K562 (cell line): ENCODE data around the gene FA2H. TPM values are rescaled to one million over a fixed set of nuclear protein-coding genes. Genes with fewer than 3 reads are reported as not detected.

ENCODE experiments used
- BRF2 ChIP-seq: IDR thresholded peaks from 3 replicates; pipeline ENCODE4 v1.6.1; 2011; ENCODE audit warnings: borderline replicate concordance, mild to moderate bottlenecking; ENCODE audit not compliant: insufficient read length, insufficient read depth
- CEBPB ChIP-seq: fragments of 450-650 bp; IDR thresholded peaks from 2 replicates; pipeline ENCODE4 v1.6.1; 2016; ENCODE audit warnings: missing genetic modification characterization, missing compliant biosample characterization
- CREB3L1 ChIP-seq: fragments of 450-650 bp; IDR thresholded peaks from 2 replicates; pipeline ENCODE4 v1.6.1; 2014; ENCODE audit warnings: low read depth, mild to moderate bottlenecking, moderate library complexity, borderline replicate concordance
- ETV6 ChIP-seq, 3 experiments: fragments of 150-350 bp in 1 of 3; sonication (generic) in 1 of 3; formaldehyde crosslinking in 1 of 3; IDR thresholded peaks; 2 replicates each; pipeline versions ENCODE4 v1.6.1 to v1.8.0; 2014 to 2022; ENCODE audit warnings: borderline replicate concordance in 2 of 3, low read depth in 2 of 3, antibody characterized with exemption in 1 of 3, low read length in 1 of 3, mild to moderate bottlenecking in 1 of 3, missing genetic modification reagents in 1 of 3
- GATAD2B ChIP-seq: fragments of 450-650 bp; IDR thresholded peaks from 2 replicates; pipeline ENCODE4 v1.6.1; 2017; ENCODE audit warnings: mild to moderate bottlenecking, borderline replicate concordance
- HDAC2 ChIP-seq: fragments of 450-650 bp; IDR thresholded peaks from 2 replicates; pipeline ENCODE4 v1.6.1; 2016; ENCODE audit warnings: mild to moderate bottlenecking
- MAFK ChIP-seq: IDR thresholded peaks from 2 replicates; pipeline ENCODE4 v1.6.1; 2011; ENCODE audit warnings: low read length, improper control_type of control experiment
- MYC ChIP-seq, 2 experiments: fragments of 250-450 bp in 1 of 2; sonication (Bioruptor Pico) in 1 of 2; IDR thresholded peaks; 2 replicates each; pipeline versions ENCODE4 v1.5.1 to v1.6.1; 2012 to 2021; ENCODE audit warnings: low read depth in 2 of 2, borderline replicate concordance in 1 of 2, improper control_type of control experiment in 1 of 2, low read length in 1 of 2, mild to moderate bottlenecking in 1 of 2, moderate library complexity in 1 of 2
- RFX7 ChIP-seq: fragments of 250-450 bp; sonication (Bioruptor Pico); IDR thresholded peaks from 2 replicates; pipeline ENCODE4 v1.5.1; 2021; ENCODE audit warnings: mild to moderate bottlenecking
- SETDB1 ChIP-seq: IDR thresholded peaks from one replicate; pipeline ENCODE4 v1.6.1; 2012; ENCODE audit warnings: low read length, control low read depth, inconsistent platforms
- SIN3A ChIP-seq, 2 experiments: fragments of 150-350 bp in 1 of 2; IDR thresholded peaks; 2 replicates each; pipeline ENCODE4 v1.6.1; 2011 to 2016; ENCODE audit warnings: borderline replicate concordance in 2 of 2, low read depth in 2 of 2, low read length in 2 of 2, mild to moderate bottlenecking in 2 of 2, moderate library complexity in 2 of 2; ENCODE audit not compliant: control insufficient read depth in 1 of 2
- SMARCA4 ChIP-seq: fragments of 450-650 bp; IDR thresholded peaks from 2 replicates; pipeline ENCODE4 v1.6.1; 2016
- THRAP3 ChIP-seq: fragments of 450-650 bp; IDR thresholded peaks from 2 replicates; pipeline ENCODE4 v1.6.1; 2016; ENCODE audit warnings: mild to moderate bottlenecking, inconsistent platforms, borderline replicate concordance
- TSHZ1 ChIP-seq: fragments of 250-450 bp; sonication (Bioruptor Pico); IDR thresholded peaks from 2 replicates; pipeline ENCODE4 v1.4.0; 2020; ENCODE audit warnings: mild to moderate bottlenecking, moderate library complexity
- polyA plus RNA-seq, 8 experiments: library from polyadenylated mRNA; depleted of rRNA in 4 of 8; stranded (reverse) in 5 of 8; unstranded in 3 of 8; fragments of >200 nt; fragmentation: Nextera tagmentation in 2 of 8; fragmentation: Illumina TruSeq in 1 of 8; extraction: Ambion mirVana in 2 of 8; extraction: Trizol in 1 of 8; gene quantifications; 2 replicates each; pipeline versions ENCODE4 v1.2.1 to v1.2.3, GENCODE V29; 2011 to 2014; ENCODE audit warnings: inconsistent platforms in 1 of 8, missing spikeins in 1 of 8
- total RNA-seq, 7 experiments: library from RNA; depleted of rRNA in 6 of 7; stranded (reverse); fragments of >200 nt in 6 of 7; fragmentation: Illumina TruSeq in 2 of 7; extraction: Trizol in 2 of 7; gene quantifications; 2 replicates each; pipeline versions ENCODE4 v1.2.1 to v1.2.3, GENCODE V29; 2011 to 2021; ENCODE audit warnings: low replicate concordance in 1 of 7

Gene FA2H
- total and polyA plus RNA-seq, 9 of the 15 experiments (the other 6 are each of a cell fraction or from before 2014, with no cell fraction given), result not detected

DNA sequence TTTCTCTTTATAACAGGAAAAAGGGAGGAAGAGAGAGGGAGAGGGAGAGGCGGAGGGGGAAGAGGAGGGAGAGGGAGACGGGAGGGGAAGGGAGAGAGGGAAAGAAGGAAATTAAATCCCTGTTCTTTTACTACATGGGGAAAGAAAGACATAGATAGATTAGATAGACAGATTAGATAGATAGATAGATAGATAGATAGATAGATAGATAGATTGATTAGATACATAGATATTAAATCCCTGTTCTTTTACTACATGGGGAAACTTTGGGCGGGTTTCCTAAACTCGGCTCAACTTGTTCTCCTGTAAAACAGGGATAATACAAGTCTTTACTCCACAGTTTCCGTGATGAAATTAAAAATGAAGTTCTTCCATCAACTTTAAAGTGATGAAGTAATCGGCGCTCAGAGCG lies 108.6 kb downstream of the FA2H start (continued):
- no peak for TF ChIP-seq TSHZ1
- no peak for TF ChIP-seq RFX7 (CRISPR knock-in tag)
- TF ChIP-seq CEBPB (tag), result 0 out of 2 replicates have a peak, but pooled peaks have one; percentile 13
- TF ChIP-seq GATAD2B, result peak; percentile 90
- TF ChIP-seq MYC (IDR thresholded peaks at IDR 0.05; ENCODE audit: low read depth, low read length), result no peak
- no peak for TF ChIP-seq MYC (CRISPR knock-in tag; IDR thresholded peaks at IDR 0.05; ENCODE audit: borderline replicate concordance, low read depth)
- peak; percentile 12; the same call in 1 of the 2 replicates for TF ChIP-seq HDAC2
- no peak for TF ChIP-seq SETDB1
- no peak for TF ChIP-seq MAFK
- no peak for TF ChIP-seq SIN3A (IDR thresholded peaks at IDR 0.05; ENCODE audit: borderline replicate concordance in 2 of 2, control insufficient read depth in 1 of 2, low read depth in 2 of 2, low read length in 2 of 2)
- TF ChIP-seq BRF2, result no peak
- peak; percentile 34; the same call in 1 of the 2 replicates for TF ChIP-seq THRAP3
- no peak for TF ChIP-seq CREB3L1
- no peak for TF ChIP-seq ETV6 (IDR thresholded peaks at IDR 0.05; ENCODE audit: borderline replicate concordance in 1 of 2, low read depth in 2 of 2, low read length in 1 of 2)
- no peak for TF ChIP-seq ETV6 (CRISPR knock-in tag; IDR thresholded peaks at IDR 0.05; ENCODE audit: borderline replicate concordance)
- 0 out of 2 replicates have a peak, but pooled peaks have one; percentile 2 for TF ChIP-seq SMARCA4
